Progenitor cell of endocrine pancreas (in vitro differentiated cells): ENCODE results near the gene PF4V1. TPM values are rescaled to one million over a fixed set of nuclear protein-coding genes. Genes with fewer than 3 reads are reported as not detected.
"Not testable (repeated sequence)": the region's sequence is repeated elsewhere in the genome, so short reads cannot be mapped to it uniquely, and the experiment has no call there.

Experiments used
- DNase-seq: peaks from one replicate; pipeline ENCODE4 v3.0.0; 2021; ENCODE audit warnings: low spot score; ENCODE audit not compliant: unreplicated experiment
- H3K27ac Mint-ChIP-seq: 2 replicates; pipeline ENCODE4 v1.8.0; 2021; ENCODE audit warnings: mild to moderate bottlenecking, moderate library complexity, mixed read lengths
- H3K27me3 Mint-ChIP-seq: 2 replicates; pipeline ENCODE4 v1.8.0; 2021; ENCODE audit warnings: mixed read lengths
- H3K36me3 Mint-ChIP-seq: 2 replicates; pipeline ENCODE4 v1.8.0; 2022; ENCODE audit warnings: mixed read lengths; ENCODE audit not compliant: insufficient read depth
- H3K4me1 Mint-ChIP-seq: 2 replicates; pipeline ENCODE4 v1.8.0; 2021; ENCODE audit warnings: low read depth, mixed read lengths
- H3K4me3 Mint-ChIP-seq: 2 replicates; pipeline ENCODE4 v1.8.0; 2021; ENCODE audit warnings: low read depth, mild to moderate bottlenecking, moderate library complexity, mixed read lengths
- H3K9me3 Mint-ChIP-seq: 2 replicates; pipeline ENCODE4 v1.8.0; 2021; ENCODE audit warnings: low read depth, mixed read lengths
- CTCF ChIP-seq: fragments of 200-600 bp; sonication (generic); IDR thresholded peaks from one replicate; pipeline ENCODE4 v1.5.0; 2021; ENCODE audit warnings: antibody characterized with exemption, mild to moderate bottlenecking; ENCODE audit not compliant: unreplicated experiment
- total RNA-seq: library from RNA; stranded (reverse); gene quantifications from 2 replicates; pipeline ENCODE4 v1.2.1, GENCODE V29; 2021

PF4V1 gene
- total RNA-seq, 1 donor from 2014 or later, result not detected

GRCh38 chr4:73896416-73896815 is 43.3 kb downstream of the PF4V1 start:
- H3K27ac Mint-ChIP-seq, result no peak overlapping the region
- no peaks in the 10 kb centered on the region for H3K9me3 Mint-ChIP-seq

GRCh38 chr4:73897380-73898136 is 44.5 kb downstream of the PF4V1 start:
- Mint-ChIP-seq H3K4me3 (no peak overlapping the region), H3K27me3 (no peaks in the 10 kb centered on the region), H3K4me1 (peaks cover 11% of the 10 kb centered on the region), H3K27ac (no peak overlapping the region), H3K36me3 (no peaks in the 10 kb centered on the region), H3K9me3 (no peaks in the 10 kb centered on the region)
- TF ChIP-seq CTCF, result no peak
- no peak for DNase-seq

More at GRCh38 chr4:73896416-73896815, 43.3 kb downstream of the PF4V1 start:
- TF ChIP-seq CTCF, result no peak
- Mint-ChIP-seq H3K36me3 (no peaks in the 10 kb centered on the region), H3K4me3 (no peak overlapping the region), H3K4me1 (peaks cover 20% of the 10 kb centered on the region), H3K27me3 (no peaks in the 10 kb centered on the region)
- no peak for DNase-seq

- not testable (repeated sequence) for H3K4me1 Mint-ChIP-seq, H3K27me3 Mint-ChIP-seq, H3K36me3 Mint-ChIP-seq, H3K9me3 Mint-ChIP-seq, DNase-seq, H3K4me3 Mint-ChIP-seq, H3K27ac Mint-ChIP-seq
These were observed 46.2 kb downstream of the PF4V1 start for GRCh38 chr4:73899338-73899737.

GRCh38 chr4:73901031-73901430 is 47.9 kb downstream of the PF4V1 start:
- H3K36me3 Mint-ChIP-seq, result no peaks in the 10 kb centered on the region
- no peak for TF ChIP-seq CTCF
- peaks cover 4% of the 10 kb centered on the region for H3K4me1 Mint-ChIP-seq
- H3K27ac Mint-ChIP-seq, result no peak overlapping the region
- no peak for DNase-seq
- no peak overlapping the region for H3K4me3 Mint-ChIP-seq
- no peaks in the 10 kb centered on the region for H3K9me3 Mint-ChIP-seq
- no peaks in the 10 kb centered on the region for H3K27me3 Mint-ChIP-seq

GRCh38 chr4:73902038-73902637 is 49.0 kb downstream of the PF4V1 start:
- no peak overlapping the region for H3K4me3 Mint-ChIP-seq
- no peaks in the 10 kb centered on the region for H3K36me3 Mint-ChIP-seq
- no peaks in the 10 kb centered on the region for H3K27me3 Mint-ChIP-seq
- peaks cover 4% of the 10 kb centered on the region for H3K4me1 Mint-ChIP-seq
- no peak for TF ChIP-seq CTCF
- no peak overlapping the region for H3K27ac Mint-ChIP-seq
- no peak for DNase-seq
- H3K9me3 Mint-ChIP-seq, result no peaks in the 10 kb centered on the region
